Activated naive CD4-positive, alpha-beta T cell (primary cell): ENCODE results near the gene SMCO2.
A peak's percentile ranks its signal among the peaks of the same experiment; 100 is the strongest.

Experiments used
- DNase-seq, 4 experiments: peaks; one replicate each; lab custom pipeline; 2025; lab: John Stamatoyannopoulos, UW

The SMCO2 gene

DNA sequence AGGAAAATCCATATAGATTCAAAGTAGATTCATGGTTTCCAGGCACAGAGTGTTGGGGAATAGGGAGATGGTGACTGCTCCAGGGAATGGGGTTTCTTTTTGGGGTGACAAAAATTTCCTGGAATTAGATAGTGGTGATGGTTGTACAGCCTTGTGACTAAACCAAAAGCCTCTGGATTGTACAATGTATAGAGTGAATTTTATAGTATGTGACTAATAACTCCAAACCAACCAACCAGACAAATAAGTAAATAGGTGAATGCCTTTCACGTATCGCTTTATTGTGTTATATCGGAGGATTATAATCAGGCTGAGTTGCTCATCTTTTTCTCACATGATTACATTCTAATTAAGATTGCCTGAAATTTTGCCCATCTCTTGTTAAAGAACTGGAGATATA, 52.8 kb downstream of the SMCO2 start:
- no peak for DNase-seq

GRCh38 chr12:27500546-27500945, 54.0 kb downstream of the SMCO2 start:
- no peak for DNase-seq

- no peak for DNase-seq
These were observed 55.5 kb downstream of the SMCO2 start for GRCh38 chr12:27502021-27502435.

DNA sequence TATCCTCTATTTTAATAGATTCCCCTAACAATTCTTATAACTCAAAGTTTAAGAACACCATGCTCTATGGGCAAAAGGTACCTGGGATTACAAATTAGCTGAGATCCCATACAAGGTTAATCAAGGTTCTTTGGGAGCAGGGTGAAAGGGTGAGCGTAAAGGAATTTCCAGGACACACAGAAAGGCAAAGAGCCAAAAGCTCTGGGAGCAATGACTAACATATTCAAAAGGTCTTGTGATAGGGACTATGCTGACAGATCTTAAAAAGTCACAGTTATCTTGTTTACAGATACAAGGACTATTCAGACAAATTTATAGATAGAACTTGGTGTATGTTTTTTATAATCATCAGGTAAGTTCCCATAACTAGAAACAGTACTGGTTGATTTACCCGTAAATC, 58.0 kb downstream of the SMCO2 start:
- DNase-seq = no peak

GRCh38 chr12:27505109-27505508, 58.6 kb downstream of the SMCO2 start:
- DNase-seq = no peak

DNA sequence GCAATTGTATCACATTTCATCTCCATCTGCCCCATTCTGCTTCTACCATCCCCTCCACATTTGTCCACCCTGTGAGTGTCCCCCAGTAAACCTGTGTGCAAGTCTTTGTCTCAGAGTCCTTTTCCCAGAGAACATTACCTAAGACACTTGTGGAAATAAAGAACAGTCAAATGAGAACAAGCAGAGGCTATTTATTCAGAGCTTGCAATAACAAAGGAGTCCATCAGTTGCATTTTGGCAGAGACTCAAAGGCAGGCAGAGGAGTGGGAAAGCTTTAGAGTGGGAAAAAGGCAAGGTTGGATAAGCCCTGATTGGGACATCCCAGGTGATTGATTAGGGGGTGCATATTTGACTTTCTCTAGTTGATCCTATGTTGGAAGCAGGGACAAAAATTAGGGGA, 59.2 kb downstream of the SMCO2 start:
- DNase-seq = no peak

- DNase-seq = no peak
These were observed 60.2 kb downstream of the SMCO2 start for GRCh38 chr12:27506645-27507189.

GRCh38 chr12:27508736-27509431, 62.3 kb downstream of the SMCO2 start:
- no peak for DNase-seq

DNA sequence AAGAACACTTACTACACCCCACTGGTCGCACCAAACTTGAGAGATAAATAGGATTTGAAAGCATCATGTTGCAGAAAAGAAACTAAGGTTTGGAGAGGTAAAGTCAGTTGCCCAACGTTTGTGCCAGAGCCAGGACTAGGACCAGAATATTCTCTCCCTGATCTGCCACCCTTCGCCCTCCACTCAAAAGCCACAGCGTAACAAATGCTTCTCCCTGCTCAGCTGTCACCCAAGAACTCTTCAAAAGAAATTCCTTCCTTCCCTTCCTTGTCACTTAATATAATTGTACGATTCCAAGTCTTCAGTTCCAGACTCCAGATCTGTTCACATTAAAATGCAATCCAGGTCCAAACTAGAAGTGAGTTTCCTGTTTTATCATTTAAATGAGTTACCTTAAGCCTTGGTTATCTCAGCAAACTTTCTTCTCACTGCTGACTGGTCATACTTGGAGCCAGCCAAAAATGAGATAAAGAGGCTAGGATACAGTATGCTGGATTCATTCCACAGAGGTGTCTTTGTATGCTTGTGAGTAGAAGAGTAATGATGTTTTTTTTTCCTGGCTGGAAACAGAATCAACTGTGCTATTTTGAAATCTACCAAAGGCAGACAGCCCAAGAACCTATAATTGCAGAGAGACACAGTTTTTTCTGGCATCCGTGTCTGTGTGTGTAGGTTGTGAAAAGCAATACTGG, 64.6 kb downstream of the SMCO2 start:
- DNase-seq = no peak

- DNase-seq = no peak
These were observed 65.1 kb downstream of the SMCO2 start for GRCh38 chr12:27511723-27512045.

DNA sequence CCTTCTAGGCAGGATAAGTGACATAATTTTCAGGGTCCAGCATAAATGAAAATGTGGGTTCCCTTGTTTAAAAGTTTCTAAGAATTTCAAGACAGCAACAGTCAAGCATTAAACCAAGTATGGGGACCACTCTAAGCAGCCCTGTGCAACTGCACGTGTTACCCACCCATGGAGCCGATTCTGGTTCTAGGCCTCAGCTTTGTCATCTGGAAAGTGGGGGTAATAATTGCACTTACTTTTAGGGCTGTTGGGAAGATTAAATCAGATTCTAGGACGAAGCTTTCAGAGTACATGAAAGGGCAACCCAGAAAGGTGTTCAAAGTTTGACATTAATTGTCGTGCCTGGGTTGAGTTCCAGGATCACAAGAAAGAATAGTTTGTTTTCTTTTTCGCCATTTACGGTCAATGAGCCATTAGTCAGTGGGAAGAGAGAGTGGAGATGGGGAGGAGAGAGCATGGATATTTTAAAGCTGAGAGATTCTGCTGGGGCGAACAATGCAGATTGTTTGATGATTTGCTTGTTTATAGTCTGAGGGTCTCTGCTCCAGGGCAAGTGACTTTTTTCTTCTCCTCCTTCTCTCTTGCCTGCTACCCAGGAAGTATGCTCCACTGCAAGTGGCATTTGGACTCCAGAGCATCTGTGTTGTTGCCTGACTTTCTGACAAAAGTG, 66.8 kb downstream of the SMCO2 start:
- DNase-seq = no peak

DNA sequence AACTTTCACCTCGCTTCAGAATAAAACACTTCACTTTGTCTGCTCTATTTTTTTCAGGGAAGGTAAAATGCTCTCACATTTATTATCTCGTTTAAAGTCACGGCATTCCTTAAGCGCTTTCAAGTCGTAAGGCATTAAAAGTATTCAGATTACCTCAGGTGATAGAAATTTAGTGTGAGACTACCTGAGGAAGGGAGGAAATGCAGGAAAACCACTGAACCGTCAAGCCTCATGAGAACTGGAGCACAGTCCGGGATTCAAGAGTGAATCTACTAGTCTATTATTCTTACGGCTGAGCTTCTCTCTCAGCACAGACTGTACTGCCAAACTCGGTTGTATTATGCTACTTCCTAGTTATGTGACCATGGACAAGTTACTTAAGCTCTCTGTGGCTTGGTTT, 69.1 kb downstream of the SMCO2 start:
- DNase-seq = no peak

DNA sequence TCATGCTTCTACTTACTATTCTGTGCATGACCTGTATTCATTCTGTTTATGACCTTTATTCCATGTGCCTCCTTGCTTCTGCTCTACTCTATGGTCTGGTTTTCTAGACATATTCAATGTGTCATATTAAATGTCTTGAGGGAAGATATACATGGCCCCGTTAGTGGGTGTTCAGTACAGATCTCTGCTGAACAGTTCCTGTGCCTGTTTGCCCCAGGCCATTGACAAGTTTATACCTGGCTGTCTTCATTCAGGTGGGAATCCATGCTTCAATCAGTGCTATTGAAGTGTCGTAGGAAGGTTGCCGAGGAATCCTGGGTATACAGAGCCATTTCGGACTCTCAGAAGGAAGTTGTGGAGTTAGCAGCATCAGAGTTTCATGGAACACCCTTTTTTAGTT, 70.1 kb downstream of the SMCO2 start:
- no peak for DNase-seq

GRCh38 chr12:27517546-27517945, 71.0 kb downstream of the SMCO2 start:
- no peak for DNase-seq

GRCh38 chr12:27517961-27518665, 71.6 kb downstream of the SMCO2 start:
- DNase-seq = no peak

DNA sequence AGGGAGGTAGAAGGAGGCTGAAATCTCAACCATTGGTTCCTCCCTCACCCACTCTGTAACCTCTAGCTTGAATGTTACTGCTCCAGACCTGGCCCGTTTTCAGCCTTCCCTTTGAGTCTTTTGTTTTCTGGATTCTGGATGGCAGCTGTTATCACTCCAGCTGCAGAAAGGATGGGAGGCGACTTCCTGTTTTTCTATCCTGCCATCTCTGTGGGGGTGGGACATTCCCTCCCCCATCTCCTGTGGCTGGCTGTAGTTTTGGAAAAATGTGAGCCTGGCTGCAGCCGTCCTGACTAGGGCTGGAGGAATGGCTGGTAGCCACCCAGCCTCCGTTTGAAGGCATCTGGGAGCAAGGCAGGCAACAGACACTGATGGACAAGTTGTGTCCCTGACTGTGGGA, 74.5 kb downstream of the SMCO2 start:
- DNase-seq = no peak

- DNase-seq = no peak
These were observed 75.4 kb downstream of the SMCO2 start for GRCh38 chr12:27521981-27522380.

DNA sequence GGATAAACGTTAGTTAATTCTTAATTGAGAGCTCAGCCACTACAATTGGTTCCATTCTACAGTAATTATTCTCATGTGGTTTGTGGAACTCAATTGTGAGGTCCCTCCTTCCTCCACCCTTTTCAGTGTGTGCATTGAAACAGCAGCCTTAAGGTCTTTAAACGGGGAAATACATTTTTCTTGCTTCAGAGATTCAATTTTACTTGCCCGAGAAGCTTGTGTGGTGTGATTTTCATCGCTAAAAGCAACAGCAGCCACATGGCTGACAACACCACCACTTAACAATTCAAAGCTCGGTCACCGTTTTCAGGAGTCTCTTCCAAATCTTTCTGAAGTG, 76.7 kb downstream of the SMCO2 start:
- DNase-seq = no peak

- peak; percentile 96 to 99 (median 98) for DNase-seq
These were observed 77.3 kb downstream of the SMCO2 start, which contains the start of gene PPFIBP1 for GRCh38 chr12:27523642-27524493. TSS of gene PPFIBP1 (plus strand) at chr12:27524206. CDS start at chr12:27633397, 109,191 bp downstream.

DNA sequence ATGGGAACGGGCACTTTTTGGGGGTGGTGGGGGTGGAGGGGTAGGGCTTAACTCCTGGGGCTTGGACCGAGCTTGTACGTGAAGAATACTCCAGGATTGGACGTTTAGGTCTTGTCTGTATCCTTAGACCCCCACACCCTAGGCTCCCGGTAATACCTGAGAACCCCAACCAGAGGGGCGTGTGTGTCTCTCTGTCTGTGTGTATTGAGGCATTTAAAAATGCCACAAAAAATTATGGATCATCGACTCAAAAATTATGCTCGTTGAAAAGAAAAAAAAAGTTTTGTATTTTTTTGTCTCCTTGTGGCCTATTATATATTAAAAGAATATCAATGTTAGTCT, 77.9 kb downstream of the SMCO2 start:
- DNase-seq = no peak

DNA sequence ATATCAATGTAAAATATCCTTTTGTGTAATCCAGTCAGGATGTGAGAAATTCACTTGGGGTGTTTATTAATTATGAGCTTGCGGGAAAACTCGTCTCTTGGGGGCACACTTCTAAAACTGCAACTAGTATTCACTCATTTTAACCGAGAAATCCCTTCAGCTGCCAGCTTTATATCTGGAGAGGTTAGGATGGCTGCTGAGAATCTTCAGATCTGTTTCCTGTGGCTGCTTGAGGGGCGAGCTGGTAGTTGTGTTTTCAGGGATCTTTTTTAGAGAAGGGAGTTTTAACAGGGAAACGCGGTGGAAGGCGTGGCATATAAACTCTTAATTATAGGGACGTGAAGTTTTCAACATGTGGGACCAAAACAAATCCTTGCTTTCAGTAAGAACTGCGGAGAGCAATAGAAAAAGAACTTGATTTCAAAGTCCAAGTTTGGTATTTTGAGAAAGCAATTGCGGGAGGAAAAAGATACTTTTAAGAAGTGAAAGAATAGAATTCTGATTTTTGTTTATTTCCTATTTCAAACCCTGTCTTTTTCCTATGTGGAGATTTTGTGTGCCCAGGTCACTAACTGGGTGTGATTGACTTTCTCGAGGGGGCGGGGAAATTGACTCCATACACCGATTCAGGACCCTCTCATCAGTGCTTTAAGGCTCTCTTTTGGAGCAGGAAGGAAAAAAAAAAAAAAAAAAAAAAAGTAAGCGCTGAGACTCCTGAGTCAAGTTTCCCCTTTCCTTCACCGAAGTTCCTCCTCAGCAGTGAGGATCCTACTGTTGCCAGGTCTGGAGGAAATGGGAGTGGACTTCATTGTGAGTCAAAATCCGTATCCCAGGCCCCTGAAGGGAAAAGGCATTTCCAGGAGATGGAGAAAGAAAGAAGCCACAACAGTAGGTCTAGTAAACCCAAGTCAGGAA, 78.6 kb downstream of the SMCO2 start:
- no peak for DNase-seq
